AG04450 (cell line): ENCODE results near the gene SH2D3A. TPM values are rescaled to one million over a fixed set of nuclear protein-coding genes. Genes with fewer than 3 reads are reported as not detected.
A peak's percentile ranks its signal among the peaks of the same experiment; 100 is the strongest.

Experiments used
- CTCF ChIA-PET: fragments of 300-600, 350-600 bp; formaldehyde crosslinking; extraction: SDS; loops from one replicate; lab custom pipeline; 2022; ENCODE audit warnings: antibody characterized with exemption, inconsistent platforms; lab: Charles Lee
- POLR2A ChIA-PET: fragments of 350-600 bp; formaldehyde crosslinking; extraction: SDS; loops from one replicate; lab custom pipeline; 2021; ENCODE audit warnings: antibody characterized with exemption, inconsistent platforms; lab: Yijun Ruan, JAX
- DNase-seq: peaks from one replicate; pipeline ENCODE4 v3.0.0-alpha.2; 2011; ENCODE audit warnings: low read depth, low spot score
- H3K27ac ChIP-seq: one replicate; pipeline ENCODE4 v1.5.1; 2012; ENCODE audit warnings: low read depth, low read length, control low read depth
- H3K27me3 ChIP-seq: one replicate; pipeline ENCODE4 v1.6.0; 2012; ENCODE audit warnings: low read length; ENCODE audit not compliant: control insufficient read depth, insufficient read depth
- H3K4me3 ChIP-seq: 2 replicates; pipeline ENCODE4 v1.5.1; 2011; ENCODE audit warnings: mild to moderate bottlenecking, low read depth, low read length, control low read depth
- H3K9me3 ChIP-seq: 2 replicates; pipeline ENCODE4 v1.5.1; 2012; ENCODE audit warnings: low read length; ENCODE audit not compliant: control insufficient read depth, insufficient read depth
- CTCF ChIP-seq: IDR thresholded peaks from 2 replicates; pipeline ENCODE4 v1.5.1; 2011; ENCODE audit warnings: low read depth, low read length, control low read depth, inconsistent platforms
- polyA minus RNA-seq: library from RNA; depleted of rRNA, polyadenylated mRNA; stranded (reverse); fragments of >200 nt; gene quantifications from 2 replicates; pipeline ENCODE4 v1.2.3, GENCODE V29; 2011; rRNA and poly(A)+ RNA removed
- polyA plus RNA-seq: library from polyadenylated mRNA; depleted of rRNA; stranded (reverse); fragments of >200 nt; gene quantifications from 2 replicates; pipeline ENCODE4 v1.2.3, GENCODE V29; 2011; rRNA removed

SH2D3A gene
- not detected in 2 replicates for polyA plus RNA-seq
- polyA minus RNA-seq, result not detected in 2 replicates

- Histone ChIP-seq H3K27me3 (peaks cover 7% of the 10 kb centered on the region), H3K27ac (no peak within 1 kb of the TSS), H3K9me3 (peaks cover under 1% of the 10 kb centered on the region; the same call in 1 of the 2 replicates), H3K4me3 (peak within 1 kb of the TSS; percentile 10)
- no peak for TF ChIP-seq CTCF
- ChIA-PET CTCF (interaction anchor here (0.9 to 2.5 kb wide), 2 partner anchors 29 to 249 kb away, joined by 5 to 14 read pairs; partner anchors contain the start of genes GPR108 and TRIP10), POLR2A (no interaction called here)
- no peak for DNase-seq
These were observed at the start of gene SH2D3A for GRCh38 chr19:6767357-6768235. Gene SH2D3A (minus strand): TSS chr19:6767435. CDS start chr19:6763748, 3,687 bp downstream.

- Histone ChIP-seq H3K9me3 (peaks cover 22% of the 10 kb centered on the region), H3K27ac (no peak overlapping the region), H3K4me3 (no peak overlapping the region), H3K27me3 (no peaks in the 10 kb centered on the region)
- no peak for DNase-seq
- ChIA-PET POLR2A (no interaction called here), CTCF (interaction anchor here (0.6 to 1.6 kb wide), 2 partner anchors 50 to 791 kb away, joined by 3 to 4 read pairs; no protein-coding TSS in a partner anchor)
- TF ChIP-seq CTCF, result no peak
These were observed 46.4 kb upstream of the SH2D3A start for GRCh38 chr19:6813659-6814058.

GRCh38 chr19:6812612-6813011, 45.4 kb upstream of the SH2D3A start:
- no peak overlapping the region for H3K4me3 ChIP-seq
- H3K27me3 ChIP-seq, result no peaks in the 10 kb centered on the region
- ChIA-PET POLR2A (interaction anchor here (0.6 kb wide), 1 partner anchor 11 kb away, joined by 3 read pairs; no protein-coding TSS in a partner anchor), CTCF (interaction anchor here (1.6 kb wide), 1 partner anchor 51 kb away, joined by 4 read pairs; no protein-coding TSS in a partner anchor)
- no peak overlapping the region for H3K27ac ChIP-seq
- DNase-seq, result no peak
- H3K9me3 ChIP-seq, result peaks cover 13% of the 10 kb centered on the region
- no peak for TF ChIP-seq CTCF

GRCh38 chr19:6811906-6812305, 44.7 kb upstream of the SH2D3A start:
- DNase-seq, result no peak
- H3K4me3 ChIP-seq, result no peak overlapping the region
- no peak for TF ChIP-seq CTCF
- no peaks in the 10 kb centered on the region for H3K27me3 ChIP-seq
- peaks cover 8% of the 10 kb centered on the region for H3K9me3 ChIP-seq
- ChIA-PET POLR2A (interaction anchor here (0.6 kb wide), 1 partner anchor 12 kb away, joined by 3 read pairs; no protein-coding TSS in a partner anchor), CTCF (no interaction called here)
- H3K27ac ChIP-seq, result no peak overlapping the region

- ChIA-PET POLR2A (no interaction called here), CTCF (interaction anchor here (0.6 kb wide), 1 partner anchor 270 kb away, joined by 3 read pairs; no protein-coding TSS in a partner anchor)
- no peak overlapping the region for H3K4me3 ChIP-seq
- no peak overlapping the region for H3K27ac ChIP-seq
- no peak for DNase-seq
- no peaks in the 10 kb centered on the region for H3K27me3 ChIP-seq
- TF ChIP-seq CTCF, result no peak
- H3K9me3 ChIP-seq, result peaks cover 3% of the 10 kb centered on the region; the same call in 1 of the 2 replicates
These were observed 44.1 kb upstream of the SH2D3A start for GRCh38 chr19:6811378-6811777.
